Eye (tissue), 1 donor: ENCODE data around the gene GALP.
"Not testable (repeated sequence)": the region's sequence is repeated elsewhere in the genome, so short reads cannot be mapped to it uniquely, and the experiment has no call there.

ENCODE experiments used
- DNase-seq: peaks from one replicate; pipeline ENCODE4 v3.0.0-alpha.2; 2015

The GALP gene

DNA sequence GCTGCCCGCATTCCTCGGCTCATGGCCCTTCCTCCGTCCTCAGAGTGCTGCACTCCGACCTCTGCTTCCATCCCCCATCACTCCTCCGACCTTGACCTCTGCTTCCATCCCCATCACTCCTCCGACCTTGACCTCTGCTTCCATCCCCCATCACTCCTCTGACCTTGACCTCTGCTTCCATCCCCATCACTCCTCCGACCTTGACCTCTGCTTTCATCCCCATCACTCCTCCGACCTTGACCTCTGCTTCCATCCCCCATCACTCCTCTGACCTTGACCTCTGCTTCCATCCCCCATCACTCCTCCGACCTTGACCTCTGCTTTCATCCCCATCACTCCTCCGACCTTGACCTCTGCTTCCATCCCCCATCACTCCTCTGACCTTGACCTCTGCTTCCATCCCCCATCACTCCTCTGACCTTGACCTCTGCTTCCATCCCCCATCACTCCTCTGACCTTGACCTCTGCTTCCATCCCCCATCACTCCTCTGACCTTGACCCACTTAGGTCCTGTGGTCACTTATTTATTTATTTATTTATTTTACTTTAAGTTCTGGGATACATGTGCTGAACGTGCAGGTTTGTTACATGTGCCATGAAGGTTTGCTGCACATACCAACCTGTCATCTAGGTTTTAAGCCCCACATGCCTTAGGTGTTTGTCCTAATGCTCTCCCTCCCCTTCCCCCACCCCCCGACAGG is 26.7 kb upstream of the GALP start:
- DNase-seq: not testable (repeated sequence)

DNA sequence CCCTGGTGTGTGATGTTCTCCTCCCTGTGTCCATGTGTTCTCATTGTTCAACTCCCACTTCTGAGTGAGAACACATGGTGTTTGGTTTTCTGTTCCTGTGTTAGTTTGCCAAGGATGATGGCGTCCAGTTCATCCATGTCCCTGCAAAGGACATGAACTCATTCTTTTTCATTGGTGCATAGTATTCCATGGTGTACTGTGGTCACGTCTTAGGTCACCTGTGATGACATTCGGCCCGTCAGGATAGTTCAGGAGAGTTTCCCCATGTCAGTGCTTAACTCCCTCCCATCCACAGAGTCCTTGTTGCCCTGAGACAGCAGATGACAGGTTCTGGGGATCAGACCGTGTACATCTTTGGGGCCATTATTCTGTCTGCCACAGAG is 26.2 kb upstream of the GALP start:
- no peak for DNase-seq

- no peak for DNase-seq
Observed at GRCh38 chr19:56150358-56150757, 25.4 kb upstream of the GALP start.

- DNase-seq: no peak
Observed at GRCh38 chr19:56152644-56153043, 23.2 kb upstream of the GALP start.

- no peak for DNase-seq
Observed at GRCh38 chr19:56153507-56153906, 22.3 kb upstream of the GALP start.

DNA sequence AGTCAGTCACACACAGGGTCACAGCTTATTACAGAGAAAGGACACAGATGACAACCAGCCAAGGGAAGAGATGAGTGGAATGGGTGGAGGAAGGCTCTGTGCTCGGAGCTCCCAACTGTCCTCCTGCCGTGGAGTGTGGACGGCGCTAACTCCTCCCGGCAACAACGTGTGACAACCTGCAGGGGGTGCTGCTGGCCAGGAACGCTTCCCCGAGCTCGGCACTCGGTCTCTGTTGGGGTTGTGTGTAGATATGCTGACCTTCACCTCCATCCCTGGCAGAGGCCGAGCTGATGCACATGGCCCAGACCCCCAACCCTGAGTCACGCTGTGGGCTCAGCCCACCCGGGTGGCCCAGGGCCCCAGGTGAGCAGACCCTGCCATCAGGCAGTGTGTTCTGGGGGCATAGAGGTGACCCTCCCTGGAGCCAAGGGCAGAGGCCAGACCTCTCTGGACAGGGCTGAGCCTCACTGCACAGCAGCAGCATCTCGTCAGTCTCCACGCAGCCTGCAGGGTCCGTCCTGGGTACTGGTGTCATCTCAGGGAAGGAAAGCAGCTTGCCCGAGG is 20.6 kb upstream of the GALP start:
- DNase-seq: no peak

DNA sequence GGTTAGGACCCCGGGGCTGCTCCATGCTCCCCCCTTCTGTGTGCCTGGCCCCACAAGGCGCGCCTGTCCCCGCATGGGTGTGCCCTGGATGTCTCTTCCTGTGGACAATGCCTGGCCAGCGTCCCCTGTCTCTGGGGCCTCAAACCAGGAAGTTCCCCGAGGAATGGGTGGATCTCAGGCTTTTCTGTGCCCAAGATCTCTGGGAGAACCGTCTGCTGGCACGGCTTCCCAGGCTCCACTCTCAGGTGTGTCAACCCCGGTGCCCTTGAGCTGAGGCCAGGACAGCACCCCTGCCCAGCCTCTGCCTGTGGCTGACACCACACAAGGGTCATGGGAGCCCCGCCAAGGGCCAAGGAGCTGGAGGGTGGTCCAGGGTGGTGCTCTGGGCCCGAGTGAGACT is 19.0 kb upstream of the GALP start:
- no peak for DNase-seq

- no peak for DNase-seq
Observed at GRCh38 chr19:56158170-56158757, 17.5 kb upstream of the GALP start.

- DNase-seq: no peak
Observed at GRCh38 chr19:56159009-56159559, 16.7 kb upstream of the GALP start.

DNA sequence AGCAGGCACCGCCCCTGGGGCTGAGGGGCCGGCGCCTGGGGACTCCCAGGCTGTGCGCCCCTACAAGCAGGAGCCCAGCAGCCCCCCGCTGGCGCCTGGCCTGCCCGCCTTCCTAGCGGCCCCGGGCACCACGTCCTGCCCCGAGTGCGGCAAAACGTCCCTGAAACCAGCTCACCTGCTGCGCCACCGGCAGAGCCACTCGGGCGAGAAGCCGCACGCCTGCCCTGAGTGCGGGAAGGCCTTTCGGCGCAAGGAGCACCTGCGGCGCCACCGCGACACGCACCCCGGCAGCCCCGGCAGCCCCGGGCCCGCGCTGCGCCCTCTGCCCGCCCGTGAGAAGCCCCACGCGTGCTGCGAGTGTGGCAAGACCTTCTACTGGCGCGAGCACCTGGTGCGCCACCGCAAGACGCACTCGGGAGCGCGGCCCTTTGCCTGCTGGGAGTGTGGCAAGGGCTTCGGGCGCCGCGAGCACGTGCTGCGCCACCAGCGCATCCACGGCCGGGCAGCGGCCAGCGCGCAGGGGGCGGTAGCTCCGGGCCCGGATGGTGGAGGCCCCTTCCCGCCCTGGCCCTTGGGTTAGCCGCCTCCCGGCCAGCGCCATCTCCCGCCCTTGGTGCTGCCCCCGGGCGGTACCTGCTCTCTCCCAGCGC is 16.1 kb upstream of the GALP start:
- no peak for DNase-seq

DNA sequence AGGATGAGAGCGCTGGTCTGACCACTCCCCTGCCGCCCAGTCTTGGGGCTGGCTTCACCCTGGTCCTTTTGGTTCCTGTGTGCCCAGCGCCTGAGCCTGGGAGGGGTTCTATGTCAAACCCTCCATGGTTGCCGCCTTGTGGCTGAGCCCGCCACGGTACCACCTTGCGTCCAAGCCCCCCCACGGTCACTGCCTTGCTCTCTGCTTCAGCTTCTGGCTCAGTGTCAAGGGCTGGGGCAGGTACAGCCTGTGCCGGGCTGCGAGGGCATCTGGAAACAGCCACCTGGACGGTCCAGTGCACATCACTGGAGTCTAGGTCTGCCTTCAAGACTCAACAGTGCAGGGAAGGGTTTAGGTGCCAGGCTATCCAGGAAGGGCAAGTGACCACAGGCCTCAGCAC is 14.3 kb upstream of the GALP start:
- no peak for DNase-seq

DNA sequence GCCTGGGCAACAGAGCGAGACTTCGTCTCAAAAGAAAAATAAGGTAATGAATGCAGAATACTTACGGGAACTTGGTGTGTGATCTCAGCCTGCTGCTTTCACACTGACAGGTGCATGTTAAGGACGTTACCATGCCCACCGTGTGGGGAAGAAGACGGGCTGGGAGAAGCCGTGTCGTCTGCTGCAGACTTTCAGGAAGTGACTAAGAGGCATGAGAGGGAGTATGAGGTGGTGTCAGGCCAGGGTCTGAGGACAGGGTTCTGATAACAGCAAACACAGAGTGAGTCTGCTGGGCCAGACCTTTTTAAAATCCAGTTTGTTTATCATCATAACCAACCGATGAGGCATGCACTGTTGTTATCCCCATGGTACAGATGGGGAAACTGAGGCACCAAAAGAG is 13.6 kb upstream of the GALP start:
- DNase-seq: no peak

- DNase-seq: no peak
Observed at GRCh38 chr19:56163097-56163496, 12.7 kb upstream of the GALP start.

DNA sequence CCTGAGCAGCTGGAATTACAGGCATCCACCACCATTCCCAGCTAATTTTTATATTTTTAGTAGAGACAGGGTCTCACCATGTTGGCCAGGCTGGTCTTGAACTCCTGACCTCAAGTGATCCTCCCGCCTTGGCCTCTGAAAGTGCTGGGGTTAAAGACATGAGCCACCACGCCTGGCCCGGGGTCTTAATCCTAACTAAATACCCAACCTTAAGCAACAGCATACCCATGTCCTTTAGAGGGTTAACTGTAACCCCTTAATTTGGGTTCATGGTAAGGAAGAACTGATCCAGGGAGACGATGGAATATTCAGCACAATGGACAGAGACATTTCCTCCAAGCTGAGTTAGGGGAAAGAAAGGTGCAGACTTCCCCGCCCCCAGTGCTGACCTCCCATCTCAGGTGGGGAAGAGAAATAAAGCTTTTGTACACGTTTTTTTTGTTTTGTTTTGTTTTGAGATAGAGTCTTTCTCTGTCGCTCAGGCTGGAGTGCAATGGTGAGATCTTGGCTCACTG is 8.7 kb upstream of the GALP start:
- peak; percentile 44 for DNase-seq

GRCh38 chr19:56170261-56170660 is 5.5 kb upstream of the GALP start:
- DNase-seq: no peak

GRCh38 chr19:56174086-56174485 is 1.7 kb upstream of the GALP start:
- no peak for DNase-seq

GRCh38 chr19:56174550-56174949 is 1.3 kb upstream of the GALP start:
- no peak for DNase-seq

- DNase-seq: not testable (repeated sequence)
Observed at GRCh38 chr19:56176310-56176709, 502 bp downstream of the GALP start.

DNA sequence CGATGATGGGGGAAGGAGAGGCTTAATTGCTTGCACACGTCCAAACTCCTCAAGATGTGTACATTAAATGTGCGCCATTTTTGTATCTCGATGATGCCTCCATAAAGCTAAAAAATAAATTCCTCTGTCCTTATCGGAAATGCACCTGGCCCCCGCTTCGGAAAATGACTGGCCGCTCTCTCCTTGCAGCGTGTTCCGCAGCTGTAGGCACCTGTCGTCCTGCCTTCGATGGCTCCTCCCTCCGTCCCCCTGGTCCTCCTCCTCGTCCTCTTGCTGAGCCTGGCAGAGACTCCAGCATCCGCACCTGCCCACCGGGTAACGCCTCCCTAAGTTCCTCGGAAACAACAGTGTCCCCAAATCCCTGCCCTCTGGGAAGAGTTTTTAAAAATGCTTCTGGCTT is 1.1 kb downstream of the GALP start:
- DNase-seq: no peak

GRCh38 chr19:56177564-56178243 is 1.9 kb downstream of the GALP start:
- DNase-seq: no peak

GRCh38 chr19:56189785-56190184 is 14.0 kb downstream of the GALP start:
- DNase-seq: peak; percentile 27

DNA sequence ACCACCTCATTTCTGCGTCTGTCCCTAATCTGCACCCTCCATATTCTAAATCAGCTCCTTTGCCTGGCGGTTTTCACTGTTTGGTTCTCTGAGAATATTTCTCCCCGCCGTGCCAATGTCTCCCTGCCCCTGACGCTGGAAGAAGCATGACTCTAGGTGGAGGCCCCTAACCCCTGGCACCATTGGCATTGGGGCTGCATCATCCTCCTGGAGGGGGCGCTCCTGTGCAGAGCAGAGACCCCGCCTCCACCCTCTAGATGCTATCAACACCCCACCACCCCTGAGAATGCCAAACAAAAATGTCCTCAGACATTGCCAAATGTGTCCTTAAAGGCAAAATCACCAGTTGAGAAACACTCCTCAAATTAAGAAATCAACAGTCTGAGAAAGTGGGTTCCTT is 15.3 kb downstream of the GALP start:
- DNase-seq: no peak

GRCh38 chr19:56191711-56192110 is 15.9 kb downstream of the GALP start:
- DNase-seq: no peak
